ENCODE measurements around the gene BBOX1. TPM values are rescaled to one million over a fixed set of nuclear protein-coding genes. Genes with fewer than 3 reads are reported as not detected.
"Not testable (repeated sequence)": the region's sequence is repeated elsewhere in the genome, so short reads cannot be mapped to it uniquely, and the experiment has no call there.

Gene BBOX1
- total RNA-seq, 1 donor, result not detected

DNA sequence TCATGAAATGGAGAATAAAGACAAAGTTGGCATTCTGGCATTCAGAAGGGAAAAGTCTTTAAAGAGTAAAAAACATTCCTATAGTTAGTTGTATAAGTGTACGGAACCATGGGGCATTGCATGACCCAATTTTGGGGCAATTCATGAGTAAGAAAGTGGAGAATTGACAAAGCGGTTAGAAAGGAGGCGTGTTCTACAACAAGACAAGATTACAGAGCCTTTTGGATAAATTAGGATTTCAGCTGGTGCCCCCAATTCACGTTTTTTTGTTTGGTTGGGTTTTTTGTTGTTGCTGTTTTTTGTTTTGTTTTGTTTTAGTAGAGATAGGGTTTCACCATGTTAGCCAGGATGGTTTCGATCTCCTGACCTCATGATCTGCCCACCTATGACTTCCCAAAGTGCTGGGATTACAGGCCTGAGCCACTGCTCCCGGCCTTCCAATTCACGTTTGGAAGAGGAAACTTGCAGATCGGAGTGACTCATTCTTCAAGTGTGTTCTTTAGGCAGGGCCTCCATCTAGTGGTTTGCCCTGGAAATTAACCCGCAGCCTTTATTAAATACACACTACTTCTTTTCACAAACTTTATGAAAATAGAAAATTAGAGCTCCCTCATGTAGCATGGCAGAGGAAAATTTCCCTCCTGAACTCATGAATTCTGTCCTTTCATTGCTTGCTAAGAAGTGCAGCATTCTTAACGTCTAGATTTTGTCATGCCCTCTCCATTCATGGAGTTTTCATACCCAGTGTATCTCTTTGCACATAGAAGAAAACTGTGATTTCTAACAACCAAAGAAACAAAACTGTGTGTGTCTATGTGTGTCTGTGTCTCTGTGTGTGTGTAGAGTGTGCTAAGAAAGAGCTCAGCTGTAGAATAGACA, 118.1 kb downstream of the BBOX1 start:
- Histone ChIP-seq H3K4me1 (ENCODE audit: insufficient read depth, low read length) (no peaks in the 10 kb centered on the region), H3K27me3 (ENCODE audit: insufficient read depth, low read length) (no peaks in the 10 kb centered on the region), H3K4me3 (ENCODE audit: low read length) (no peak overlapping the region), H3K9me3 (ENCODE audit: low read depth, low read length) (no peaks in the 10 kb centered on the region)

DNA sequence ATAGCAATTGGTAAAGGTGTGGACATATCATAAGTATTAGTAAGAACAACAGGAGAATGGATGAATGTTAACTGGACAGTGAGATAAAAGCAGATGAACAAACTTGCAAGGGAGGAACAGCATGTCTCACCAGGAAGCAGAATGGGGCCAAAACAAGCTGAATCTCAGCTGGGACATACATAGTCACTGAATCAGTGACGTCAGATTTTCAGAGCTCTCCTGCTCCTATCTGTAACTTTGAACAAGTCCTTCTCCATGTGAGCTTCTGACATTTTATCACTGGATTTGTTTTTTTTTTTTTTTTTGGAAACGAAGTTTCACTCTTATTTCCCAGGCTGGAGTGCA, 118.7 kb downstream of the BBOX1 start:
- H3K4me1 ChIP-seq (ENCODE audit: insufficient read depth, low read length), result no peaks in the 10 kb centered on the region
- H3K9me3 ChIP-seq (ENCODE audit: low read depth, low read length), result no peaks in the 10 kb centered on the region
- no peak overlapping the region for H3K4me3 ChIP-seq (ENCODE audit: low read length)
- H3K27me3 ChIP-seq (ENCODE audit: insufficient read depth, low read length), result no peaks in the 10 kb centered on the region

DNA sequence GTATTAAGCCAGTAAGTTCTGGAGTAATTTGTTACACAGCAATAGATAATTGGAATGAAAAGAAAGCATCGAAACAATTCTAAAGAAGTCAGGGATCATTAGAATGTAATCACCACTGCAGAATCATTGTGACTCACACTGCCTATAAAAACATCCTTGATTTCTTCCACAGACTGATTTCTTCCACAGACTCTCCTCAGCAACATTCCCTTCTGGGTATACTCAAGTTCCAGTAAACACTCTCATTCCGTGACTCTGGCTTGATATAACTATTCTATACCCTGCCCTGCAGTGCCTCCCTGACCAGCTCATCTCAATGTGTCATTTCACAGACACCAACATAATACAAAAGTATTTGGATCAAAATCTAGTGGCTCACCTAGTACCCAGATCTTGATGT, 120.5 kb downstream of the BBOX1 start:
- H3K4me1 ChIP-seq (ENCODE audit: insufficient read depth, low read length), result no peaks in the 10 kb centered on the region
- no peaks in the 10 kb centered on the region for H3K9me3 ChIP-seq (ENCODE audit: low read depth, low read length)
- no peaks in the 10 kb centered on the region for H3K27me3 ChIP-seq (ENCODE audit: insufficient read depth, low read length)
- no peak overlapping the region for H3K4me3 ChIP-seq (ENCODE audit: low read length)

DNA sequence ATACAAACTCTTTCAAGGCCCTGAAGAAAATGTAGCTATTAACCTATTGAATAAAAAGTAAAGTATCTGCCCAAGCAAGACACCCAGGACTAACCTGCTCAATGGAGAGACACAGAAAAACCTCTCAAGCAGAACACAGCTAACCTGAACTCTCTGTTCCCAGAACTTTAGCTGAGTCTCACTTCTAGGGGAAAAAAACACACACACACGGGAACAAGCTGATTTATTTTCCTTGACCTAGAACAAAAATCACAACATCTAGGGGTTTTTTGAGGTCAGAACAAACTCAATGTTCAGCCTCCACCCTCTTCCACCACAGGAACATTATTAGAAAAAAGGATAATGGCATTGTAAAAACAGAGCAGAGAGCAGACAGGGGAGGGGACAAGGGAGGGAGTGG, 121.6 kb downstream of the BBOX1 start:
- Histone ChIP-seq H3K4me1 (ENCODE audit: insufficient read depth, low read length) (no peaks in the 10 kb centered on the region), H3K4me3 (ENCODE audit: low read length) (no peak overlapping the region), H3K9me3 (ENCODE audit: low read depth, low read length) (no peaks in the 10 kb centered on the region), H3K27me3 (ENCODE audit: insufficient read depth, low read length) (no peaks in the 10 kb centered on the region)

DNA sequence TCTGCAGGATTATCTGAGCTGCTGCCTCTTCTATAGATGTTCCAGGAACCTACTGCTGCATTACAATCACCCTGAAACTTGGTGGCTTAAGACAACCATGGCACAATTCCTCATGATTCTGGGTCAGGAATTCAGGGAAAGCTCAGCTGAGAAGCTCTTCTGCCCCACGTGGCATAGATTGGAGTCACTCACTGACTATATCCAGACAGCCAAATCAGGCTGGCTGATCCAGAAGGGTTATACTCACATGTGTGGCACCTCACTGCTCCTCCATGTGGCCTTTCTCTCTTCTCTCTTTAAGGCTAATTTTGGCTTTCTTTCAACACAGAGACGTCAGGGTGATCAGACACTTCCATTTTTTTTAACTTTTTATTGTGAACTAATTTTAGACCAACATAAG, 125.5 kb downstream of the BBOX1 start:
- H3K9me3 ChIP-seq (ENCODE audit: low read depth, low read length), result no peaks in the 10 kb centered on the region
- no peaks in the 10 kb centered on the region for H3K27me3 ChIP-seq (ENCODE audit: insufficient read depth, low read length)
- H3K4me3 ChIP-seq (ENCODE audit: low read length), result no peak overlapping the region
- no peaks in the 10 kb centered on the region for H3K4me1 ChIP-seq (ENCODE audit: insufficient read depth, low read length)

DNA sequence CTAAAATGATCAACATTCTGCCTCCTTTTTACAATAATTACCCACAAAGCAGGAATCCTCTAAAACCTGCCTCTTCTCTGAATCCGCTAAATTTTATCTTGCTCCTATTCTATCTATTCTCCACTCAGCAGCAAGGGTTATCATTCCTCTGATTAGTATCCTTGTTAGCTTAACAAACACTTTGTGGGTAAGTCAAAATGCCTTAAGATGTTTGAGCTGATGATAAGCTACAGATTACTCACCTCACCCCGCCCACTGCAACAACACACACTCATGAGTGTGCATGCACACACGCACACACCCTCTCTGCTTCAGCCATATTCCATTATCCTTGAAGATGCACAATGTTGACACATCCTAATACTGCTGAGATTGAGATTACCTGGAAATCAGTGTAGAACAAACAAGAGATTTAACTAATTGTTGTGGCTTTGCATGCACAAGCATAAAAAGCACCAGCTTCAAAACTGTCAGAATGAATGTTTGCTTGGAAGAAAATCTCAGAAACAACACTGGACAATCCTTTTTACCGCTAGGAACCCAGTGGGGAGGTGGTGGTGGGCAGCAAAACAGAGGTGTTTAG, 130.9 kb downstream of the BBOX1 start:
- no peaks in the 10 kb centered on the region for H3K4me1 ChIP-seq (ENCODE audit: insufficient read depth, low read length)
- no peaks in the 10 kb centered on the region for H3K9me3 ChIP-seq (ENCODE audit: low read depth, low read length)
- H3K4me3 ChIP-seq (ENCODE audit: low read length), result no peak overlapping the region
- H3K27me3 ChIP-seq (ENCODE audit: insufficient read depth, low read length), result no peaks in the 10 kb centered on the region

DNA sequence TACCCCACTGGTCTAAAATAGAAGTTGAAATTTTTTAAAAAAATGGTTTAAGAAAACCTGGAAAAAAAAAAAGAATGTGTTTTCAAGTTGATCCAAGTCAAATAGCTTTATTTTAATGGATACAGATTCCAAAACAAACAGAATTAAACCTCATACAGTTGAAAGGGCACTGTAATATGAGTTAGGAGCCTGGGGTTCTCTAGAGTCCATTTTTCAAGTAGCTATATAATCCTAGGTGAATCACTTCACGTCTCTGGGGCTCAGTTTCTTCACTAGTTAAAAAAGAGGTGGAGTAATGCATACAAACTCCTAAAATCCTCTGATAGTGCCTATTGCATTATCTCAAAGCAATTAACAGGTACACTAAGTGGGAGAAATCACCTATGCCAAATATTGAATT, 132.9 kb downstream of the BBOX1 start:
- H3K9me3 ChIP-seq (ENCODE audit: low read depth, low read length), result no peaks in the 10 kb centered on the region
- no peaks in the 10 kb centered on the region for H3K27me3 ChIP-seq (ENCODE audit: insufficient read depth, low read length)
- no peaks in the 10 kb centered on the region for H3K4me1 ChIP-seq (ENCODE audit: insufficient read depth, low read length)
- H3K4me3 ChIP-seq (ENCODE audit: low read length), result no peak overlapping the region

DNA sequence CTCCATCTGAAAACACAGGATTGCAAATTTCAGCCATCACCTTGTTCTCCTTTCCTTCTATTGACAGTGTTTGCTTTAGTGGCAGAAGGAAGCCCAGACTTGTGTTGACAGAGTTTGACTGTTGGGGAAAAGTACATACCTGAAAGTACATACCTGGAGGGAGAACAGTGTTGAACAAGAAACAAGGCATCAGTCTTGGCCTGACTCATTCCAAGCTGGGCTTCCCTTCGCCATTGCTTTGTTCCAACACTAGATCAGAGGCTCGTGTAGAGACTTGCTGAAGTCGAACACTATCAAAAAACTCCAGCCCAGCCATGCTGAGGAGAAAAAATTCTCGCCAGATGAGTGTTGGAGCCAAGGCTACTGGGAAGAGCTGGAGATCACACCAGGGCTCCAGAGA, 133.4 kb downstream of the BBOX1 start:
- no peaks in the 10 kb centered on the region for H3K9me3 ChIP-seq (ENCODE audit: low read depth, low read length)

DNA sequence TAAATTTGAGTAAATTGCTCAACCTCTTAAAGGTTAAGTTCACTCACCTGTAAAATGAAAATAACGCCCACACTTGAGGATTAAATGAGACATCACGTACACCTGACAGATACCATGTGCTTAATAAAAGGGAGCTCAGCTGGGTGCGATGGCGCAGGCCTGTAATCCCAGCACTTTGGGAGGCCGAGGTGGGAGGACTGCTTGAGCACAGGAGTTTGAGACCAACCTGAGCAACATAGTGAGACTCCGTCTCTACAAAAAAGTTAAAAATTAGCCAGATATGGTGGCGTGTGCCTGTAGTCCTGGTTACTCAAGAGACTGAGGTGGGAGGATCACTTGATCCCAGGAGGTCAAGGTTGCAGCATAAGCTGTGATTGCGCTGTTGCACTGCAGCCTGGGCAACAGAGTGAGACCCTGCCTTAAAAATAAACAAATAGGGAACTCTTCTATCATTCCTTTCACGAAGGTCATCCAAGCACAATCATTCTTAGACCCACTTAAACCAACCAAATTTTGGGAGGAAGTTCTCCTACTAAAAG, 134.1 kb downstream of the BBOX1 start:
- Histone ChIP-seq H3K4me1 (ENCODE audit: insufficient read depth, low read length) (no peaks in the 10 kb centered on the region), H3K4me3 (ENCODE audit: low read length) (no peak overlapping the region), H3K27me3 (ENCODE audit: insufficient read depth, low read length) (no peaks in the 10 kb centered on the region), H3K9me3 (ENCODE audit: low read depth, low read length) (no peaks in the 10 kb centered on the region)

More for the DNA sequence above, 133.4 kb downstream of the BBOX1 start:
- Histone ChIP-seq H3K27me3 (ENCODE audit: insufficient read depth, low read length) (no peaks in the 10 kb centered on the region), H3K4me1 (ENCODE audit: insufficient read depth, low read length) (no peaks in the 10 kb centered on the region), H3K4me3 (ENCODE audit: low read length) (no peak overlapping the region)

DNA sequence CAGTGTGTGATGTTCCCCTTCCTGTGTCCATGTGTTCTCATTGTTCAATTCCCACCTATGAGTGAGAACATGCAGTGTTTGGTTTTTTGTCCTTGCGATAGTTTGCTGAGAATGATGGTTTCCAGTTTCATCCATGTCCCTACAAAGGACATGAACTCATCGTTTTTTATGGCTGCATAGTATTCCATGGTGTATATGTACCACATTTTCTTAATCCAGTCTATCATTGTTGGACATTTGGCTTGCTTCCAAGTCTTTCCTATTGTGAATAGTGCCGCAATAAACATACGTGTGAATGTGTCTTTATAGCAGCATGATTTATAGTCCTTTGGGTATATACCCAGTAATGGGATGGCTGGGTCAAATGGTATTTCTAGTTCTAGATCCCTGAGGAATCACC, 134.9 kb downstream of the BBOX1 start:
- H3K4me3 ChIP-seq (ENCODE audit: low read length); H3K27me3 ChIP-seq (ENCODE audit: insufficient read depth, low read length); H3K9me3 ChIP-seq (ENCODE audit: low read depth, low read length); H3K4me1 ChIP-seq (ENCODE audit: insufficient read depth, low read length): not testable (repeated sequence)

Other genes with a start within 250 kb of the BBOX1 start
- 0.10 TPM for gene FIBIN, start 46.7 kb upstream of the BBOX1 start, total RNA-seq